GM12892 (cell line): ENCODE data around the gene C1orf115.
"Not testable (repeated sequence)": the region's sequence is repeated elsewhere in the genome, so short reads cannot be mapped to it uniquely, and the experiment has no call there.

Experiments
- DNase-seq: peaks from one replicate; pipeline ENCODE4 v3.0.0; 2011; ENCODE audit not compliant: insufficient read length
- FAIRE-seq: peaks from 2 replicates; lab custom pipeline; 2011; peaks lifted over from hg19 to GRCh38; lab: Jason Lieb, UNC
- POLR2A ChIP-seq: IDR thresholded peaks from 2 replicates; pipeline ENCODE4 v1.6.1; 2011; ENCODE audit warnings: low read depth, low read length, control low read depth
- POLR2AphosphoS5 ChIP-seq: IDR thresholded peaks from 2 replicates; pipeline ENCODE4 v1.6.1; 2011; ENCODE audit warnings: low read depth, low read length, control low read depth
- TAF1 ChIP-seq: IDR thresholded peaks from 2 replicates; pipeline ENCODE4 v1.6.1; 2011; ENCODE audit warnings: low read depth, mild to moderate bottlenecking, control low read depth, low read length, borderline replicate concordance

Gene C1orf115

DNA sequence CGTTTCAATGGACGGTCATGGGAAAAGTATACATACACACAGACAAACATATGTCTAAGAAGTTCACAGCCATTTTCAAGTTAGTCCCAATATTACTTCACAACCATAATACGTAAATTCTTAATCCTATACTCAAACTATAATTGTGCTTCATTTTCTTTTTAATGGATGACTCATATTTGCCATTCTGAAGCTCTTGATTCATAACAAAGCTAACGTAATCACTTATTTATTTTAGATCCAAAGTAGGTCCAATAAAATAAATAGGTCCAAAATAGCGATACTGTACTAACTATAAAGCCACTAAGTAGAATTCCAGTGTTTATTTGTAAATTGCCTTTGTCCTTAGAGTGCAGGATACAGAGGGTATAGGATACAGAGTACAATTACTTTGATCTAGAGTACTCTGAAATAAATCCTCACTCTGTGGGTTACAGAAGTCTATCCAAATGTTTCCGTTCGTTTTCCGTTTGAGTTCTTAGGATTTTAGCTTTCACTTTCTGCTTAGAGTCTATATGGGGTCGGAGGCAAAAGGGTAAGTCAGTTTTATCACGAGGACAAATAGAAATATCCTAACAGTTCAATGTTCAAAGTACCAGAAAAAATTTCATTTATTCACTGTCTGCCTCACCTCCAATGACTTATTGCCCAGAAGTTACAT, 8.8 kb upstream of the C1orf115 start:
- DNase-seq (no peak), FAIRE-seq (no peak)
- TF ChIP-seq POLR2AphosphoS5 = no peak
- TF ChIP-seq TAF1 = no peak
- no peak for TF ChIP-seq POLR2A

- TF ChIP-seq POLR2AphosphoS5 = no peak
- no peak for TF ChIP-seq TAF1
- no peak for TF ChIP-seq POLR2A
- FAIRE-seq (no peak), DNase-seq (no peak)
Measured at GRCh38 chr1:220682901-220683576, 7.1 kb upstream of the C1orf115 start.

GRCh38 chr1:220683716-220684115, 6.4 kb upstream of the C1orf115 start:
- not testable (repeated sequence) for DNase-seq, FAIRE-seq

DNA sequence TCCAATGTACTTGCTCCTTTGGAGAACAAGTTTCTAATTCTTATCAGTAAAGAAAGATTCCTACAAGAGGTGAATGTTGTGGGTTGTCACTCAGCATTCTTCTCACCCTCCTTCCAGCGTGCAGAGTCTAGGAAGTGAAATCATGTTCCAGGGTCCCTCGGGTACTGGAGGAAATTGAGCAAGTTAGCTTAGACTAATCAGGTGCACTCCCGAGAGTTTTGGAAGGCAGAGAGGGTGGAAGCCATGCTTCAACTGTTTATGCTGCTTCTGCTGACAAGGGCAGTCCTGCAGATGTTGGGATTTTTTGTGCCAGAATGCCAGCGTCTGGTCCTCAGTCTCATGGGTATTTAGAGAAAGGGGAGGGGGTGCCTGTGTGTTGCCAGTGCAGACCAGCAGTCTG, 5.3 kb upstream of the C1orf115 start:
- DNase-seq (no peak), FAIRE-seq (no peak)
- TF ChIP-seq TAF1 (no peak), POLR2A (no peak)

DNA sequence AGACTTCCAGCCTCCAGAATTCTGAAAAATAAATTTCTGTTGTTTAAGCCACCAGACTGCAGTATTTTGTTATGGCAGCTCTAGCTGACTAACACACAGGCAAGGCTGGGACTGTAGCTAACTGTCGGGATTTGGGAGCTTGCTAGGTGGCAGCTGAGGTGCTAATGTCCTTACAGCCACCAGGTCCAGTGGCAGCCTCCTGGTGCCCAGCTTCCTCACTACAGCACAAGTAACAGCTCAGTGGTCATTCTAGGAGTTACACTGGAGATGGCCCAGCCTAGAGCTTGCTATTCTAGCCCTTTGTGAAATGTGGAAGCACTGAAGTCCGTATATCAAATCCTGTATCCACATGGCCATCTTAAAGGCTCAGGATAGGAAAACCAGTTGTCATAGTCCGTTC, 4.3 kb upstream of the C1orf115 start:
- no peak for TF ChIP-seq POLR2A
- TF ChIP-seq POLR2AphosphoS5 = no peak
- no peak for TF ChIP-seq TAF1
- FAIRE-seq (no peak), DNase-seq (no peak)

DNA sequence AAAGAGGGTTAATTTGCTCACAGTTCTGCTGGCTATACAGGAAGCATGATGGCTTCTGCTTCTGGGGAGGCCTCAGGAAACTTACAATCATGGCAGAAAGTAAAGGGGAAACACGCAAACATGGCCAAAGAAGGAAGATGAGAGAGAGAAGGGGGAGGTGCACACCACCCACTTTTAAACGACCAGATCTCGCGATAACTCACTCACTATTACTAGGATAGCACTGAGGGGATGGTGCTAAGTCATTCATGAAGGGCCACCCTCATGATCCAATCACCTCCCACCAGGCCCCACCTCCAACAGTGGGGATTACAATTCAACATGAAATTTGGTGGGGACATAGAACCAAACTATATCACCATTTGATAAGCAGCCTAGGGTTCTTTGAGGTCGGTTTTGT, 2.4 kb upstream of the C1orf115 start:
- no peak for DNase-seq
- TF ChIP-seq TAF1 = no peak
- TF ChIP-seq POLR2AphosphoS5 = no peak
- TF ChIP-seq POLR2A = no peak
- no peak for FAIRE-seq

- no peak for TF ChIP-seq POLR2A
- no peak for TF ChIP-seq TAF1
- no peak for TF ChIP-seq POLR2AphosphoS5
- FAIRE-seq (no peak), DNase-seq (no peak)
Measured at GRCh38 chr1:220689666-220690065, 497 bp upstream of the C1orf115 start.

GRCh38 chr1:220691053-220691684, 1.0 kb downstream of the C1orf115 start:
- TF ChIP-seq POLR2A (no peak), POLR2AphosphoS5 (no peak), TAF1 (no peak)
- no peak for DNase-seq

DNA sequence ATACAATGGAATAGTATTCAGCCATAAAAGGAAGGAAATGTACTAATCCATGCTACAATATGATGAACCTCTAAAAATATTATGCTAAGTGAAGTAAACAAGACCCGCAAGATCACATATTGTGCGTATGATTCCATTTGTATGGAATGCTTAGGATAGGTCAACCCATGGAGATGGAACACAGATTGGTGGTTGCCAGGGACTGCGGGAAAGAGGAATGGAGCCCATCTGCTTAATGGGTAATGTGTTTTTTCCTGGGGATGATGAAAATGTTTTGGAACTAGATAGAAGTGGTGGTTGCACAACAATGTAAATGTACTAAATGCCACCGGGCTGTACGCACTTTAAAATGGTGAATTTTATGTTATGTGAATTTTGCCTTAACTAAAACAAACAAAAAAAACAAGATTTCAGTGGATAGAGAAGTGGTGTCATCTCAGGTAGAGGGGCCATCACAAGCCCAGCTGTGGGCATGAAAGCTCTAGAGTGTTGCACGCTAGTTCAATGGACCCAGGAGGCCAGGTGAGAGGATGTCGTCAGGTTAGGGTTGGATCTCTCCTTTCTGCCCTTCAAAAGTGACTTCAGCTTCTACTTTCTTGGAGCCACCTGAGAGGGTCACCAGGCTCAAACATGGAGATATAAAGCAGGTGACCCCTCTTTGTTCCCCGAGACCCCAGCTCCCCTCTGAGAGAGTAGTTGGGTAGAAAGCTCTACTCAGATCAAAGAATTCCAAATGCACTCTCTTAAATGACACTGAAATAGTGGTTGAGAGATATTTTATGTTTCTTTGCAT, 2.5 kb downstream of the C1orf115 start:
- no peak for DNase-seq
- no peak for FAIRE-seq
- TF ChIP-seq TAF1 (no peak), POLR2AphosphoS5 (no peak), POLR2A (no peak)

More at GRCh38 chr1:220691053-220691684, 1.0 kb downstream of the C1orf115 start:
- no peak for FAIRE-seq

GRCh38 chr1:220694866-220695382, 4.8 kb downstream of the C1orf115 start:
- DNase-seq (no peak), FAIRE-seq (no peak)
- TF ChIP-seq POLR2A (no peak), POLR2AphosphoS5 (no peak), TAF1 (no peak)

GRCh38 chr1:220695426-220695825, 5.3 kb downstream of the C1orf115 start:
- DNase-seq (no peak), FAIRE-seq (no peak)
- TF ChIP-seq POLR2A = no peak
